NCI-H226 (cell line): ENCODE data around the gene GAREM1.
A peak's percentile ranks its signal among the peaks of the same experiment; 100 is the strongest.
"Not testable (repeated sequence)": the region's sequence is repeated elsewhere in the genome, so short reads cannot be mapped to it uniquely, and the experiment has no call there.

ENCODE experiments used
- DNase-seq: peaks from one replicate; pipeline ENCODE4 v3.0.0-alpha.2; 2015

The GAREM1 gene

GRCh38 chr18:32470714-32471633, at the start of gene GAREM1:
Gene GAREM1, minus strand, starts transcription at chr18:32470882. Its CDS starts 454 bp downstream, at chr18:32470428.
- peak; percentile 86 for DNase-seq

- DNase-seq, result no peak
Measured at GRCh38 chr18:32511147-32511546, 40.5 kb upstream of the GAREM1 start.

GRCh38 chr18:32509111-32509510, 38.4 kb upstream of the GAREM1 start:
- no peak for DNase-seq

- no peak for DNase-seq
Measured at GRCh38 chr18:32507093-32507492, 36.4 kb upstream of the GAREM1 start.

- no peak for DNase-seq
Measured at GRCh38 chr18:32502014-32502413, 31.3 kb upstream of the GAREM1 start.

- not testable (repeated sequence) for DNase-seq
Measured at GRCh38 chr18:32501242-32501641, 30.6 kb upstream of the GAREM1 start.

GRCh38 chr18:32483002-32483401, 12.3 kb upstream of the GAREM1 start:
- DNase-seq, result no peak

- DNase-seq, result no peak
Measured at GRCh38 chr18:32482117-32482516, 11.4 kb upstream of the GAREM1 start.

- DNase-seq, result no peak
Measured at GRCh38 chr18:32480581-32480980, 9.9 kb upstream of the GAREM1 start.

- no peak for DNase-seq
Measured at GRCh38 chr18:32478807-32479206, 8.1 kb upstream of the GAREM1 start.

GRCh38 chr18:32478317-32478716, 7.6 kb upstream of the GAREM1 start:
- no peak for DNase-seq

GRCh38 chr18:32476106-32476505, 5.4 kb upstream of the GAREM1 start:
- no peak for DNase-seq

GRCh38 chr18:32475069-32475468, 4.4 kb upstream of the GAREM1 start:
- not testable (repeated sequence) for DNase-seq

- no peak for DNase-seq
Measured at GRCh38 chr18:32473325-32473724, 2.6 kb upstream of the GAREM1 start.

GRCh38 chr18:32472841-32473240, 2.2 kb upstream of the GAREM1 start:
- DNase-seq, result no peak

- no peak for DNase-seq
Measured at GRCh38 chr18:32470460-32470713, 295 bp downstream of the GAREM1 start.

- no peak for DNase-seq
Measured at GRCh38 chr18:32469691-32470459, 807 bp downstream of the GAREM1 start.

- no peak for DNase-seq
Measured at GRCh38 chr18:32469190-32469651, 1.5 kb downstream of the GAREM1 start.

GRCh38 chr18:32468147-32468845, 2.4 kb downstream of the GAREM1 start:
- no peak for DNase-seq

- no peak for DNase-seq
Measured at GRCh38 chr18:32461709-32462272, 8.9 kb downstream of the GAREM1 start.

GRCh38 chr18:32460171-32460731, 10.4 kb downstream of the GAREM1 start:
- DNase-seq, result no peak

- DNase-seq, result no peak
Measured at GRCh38 chr18:32459361-32460101, 11.2 kb downstream of the GAREM1 start.
